ENCODE data around the gene ILF2. TPM values are rescaled to one million over a fixed set of nuclear protein-coding genes. Genes with fewer than 3 reads are reported as not detected.

The ILF2 gene
- total and polyA plus RNA-seq, 2 donors (not counting 1 experiment from before 2014, with no cell fraction given) = 89.8 to 94.0 TPM

GRCh38 chr1:153698923-153699714 lies 28.3 kb upstream of the ILF2 start:
- H3K4me1 Mint-ChIP-seq = peaks cover 3% of the 10 kb centered on the region
- DNase-seq (no peak), ATAC-seq (ENCODE audit: low read depth) (no peak)
- H3K27me3 Mint-ChIP-seq = no peaks in the 10 kb centered on the region
- no peak overlapping the region for H3K4me3 Mint-ChIP-seq
- Histone ChIP-seq H3K4me1 (ENCODE audit: control insufficient read depth in 2 of 2, insufficient read depth in 2 of 2, low read length in 2 of 2) (peaks cover 0 to 7% of the 10 kb centered on the region in 2 donors), H3K27ac (ENCODE audit: low read length in 2 of 2) (no peak overlapping the region), H3K4me3 (ENCODE audit: control extremely low read depth in 1 of 5, extremely low read depth in 1 of 5, insufficient read depth in 1 of 5, low read depth in 2 of 5, low read length in 4 of 5) (no peak overlapping the region), H2AFZ (ENCODE audit: insufficient read depth, low read depth, low read length, poor library complexity, severe bottlenecking) (no peak overlapping the region), H3K27me3 (replicated peaks in 1 of 4; ENCODE audit: control extremely low read depth in 1 of 4, control insufficient read depth in 3 of 4, insufficient read depth in 4 of 4, low read length in 3 of 4) (peaks cover 0 to 9% (median 0%) of the 10 kb centered on the region in 4 experiments), H3K9ac (ENCODE audit: low read length) (no peak overlapping the region), H3K4me2 (replicated peaks; ENCODE audit: low read depth, low read length, poor library complexity, severe bottlenecking) (no peak overlapping the region), H3K36me3 (replicated peaks in 1 of 2; ENCODE audit: control extremely low read depth in 1 of 2, control insufficient read depth in 1 of 2, extremely low read depth in 1 of 2, insufficient read depth in 2 of 2, low read length in 1 of 2) (no peaks in the 10 kb centered on the region), H4K20me1 (ENCODE audit: control insufficient read depth, insufficient read depth, low read length, poor library complexity, severe bottlenecking) (no peaks in the 10 kb centered on the region), H3K9me3 (ENCODE audit: control extremely low read depth in 1 of 3, control insufficient read depth in 2 of 3, insufficient read depth in 1 of 3, low read length in 2 of 3) (no peaks in the 10 kb centered on the region), H3K79me2 (ENCODE audit: control insufficient read depth, insufficient read depth, low read length) (no peaks in the 10 kb centered on the region)
- CTCF ChIA-PET = no interaction called here
- H3K9me3 Mint-ChIP-seq (ENCODE audit: insufficient read depth) = no peaks in the 10 kb centered on the region
- TF ChIP-seq EZH2 (IDR thresholded peaks at IDR 0.05; ENCODE audit: borderline replicate concordance, insufficient read depth, low read depth, low read length, poor library complexity, severe bottlenecking) (no peak), CTCF (IDR thresholded peaks at IDR 0.05) (no peak)
- intact Hi-C loops (cut with micrococcal nuclease) = no loop called here
- POLR2A ChIA-PET = interaction anchor here (0.6 to 1.0 kb wide), 3 partner anchors 27 to 239 kb away, joined by 3 to 4 read pairs (median 3); no protein-coding TSS in a partner anchor
- H3K27ac Mint-ChIP-seq = no peak overlapping the region
- WGBS (ENCODE audit: insufficient coverage) = 100% methylated on average over 6 of the region's 6 CpGs

Measured in B cell (primary cell).